Activated naive CD4-positive, alpha-beta T cell (primary cell): ENCODE data around the gene CCDC74A.
"Not testable (repeated sequence)": the region's sequence is repeated elsewhere in the genome, so short reads cannot be mapped to it uniquely, and the experiment has no call there.

Experiments used
- DNase-seq, 4 experiments: peaks; one replicate each; lab custom pipeline; 2025; lab: John Stamatoyannopoulos, UW

CCDC74A gene

GRCh38 chr2:131529864-131530445, 2.3 kb downstream of the CCDC74A start:
- not testable (repeated sequence) for DNase-seq

- not testable (repeated sequence) for DNase-seq
Measured at GRCh38 chr2:131530626-131531344, 3.1 kb downstream of the CCDC74A start.

- not testable (repeated sequence) for DNase-seq
Measured at GRCh38 chr2:131531547-131532185, 4.0 kb downstream of the CCDC74A start.

- DNase-seq: not testable (repeated sequence)
Measured at GRCh38 chr2:131532723-131533608, 5.3 kb downstream of the CCDC74A start.

GRCh38 chr2:131533609-131534316, 6.1 kb downstream of the CCDC74A start:
- DNase-seq: not testable (repeated sequence)

GRCh38 chr2:131534317-131534672, 6.6 kb downstream of the CCDC74A start:
- DNase-seq: not testable (repeated sequence)

GRCh38 chr2:131534965-131535364, 7.3 kb downstream of the CCDC74A start:
- DNase-seq: not testable (repeated sequence)

- no peak for DNase-seq
Measured at GRCh38 chr2:131535526-131535925, 7.8 kb downstream of the CCDC74A start.

GRCh38 chr2:131535951-131536826, 8.5 kb downstream of the CCDC74A start:
- DNase-seq: not testable (repeated sequence)

GRCh38 chr2:131536841-131537240, 9.2 kb downstream of the CCDC74A start:
- DNase-seq: not testable (repeated sequence)

GRCh38 chr2:131538856-131539255, 11.2 kb downstream of the CCDC74A start:
- not testable (repeated sequence) for DNase-seq

GRCh38 chr2:131542438-131543384, 15.0 kb downstream of the CCDC74A start:
- DNase-seq: no peak

- no peak for DNase-seq
Measured at GRCh38 chr2:131543385-131543891, 15.8 kb downstream of the CCDC74A start.

GRCh38 chr2:131544006-131544812, 16.5 kb downstream of the CCDC74A start:
- not testable (repeated sequence) for DNase-seq

GRCh38 chr2:131544813-131545165, 17.1 kb downstream of the CCDC74A start:
- DNase-seq: not testable (repeated sequence)

GRCh38 chr2:131552871-131553270, 25.2 kb downstream of the CCDC74A start:
- no peak for DNase-seq

- no peak for DNase-seq
Measured at GRCh38 chr2:131556998-131557397, 29.3 kb downstream of the CCDC74A start.
